ENCODE measurements around the gene DNAI2. TPM values are rescaled to one million over a fixed set of nuclear protein-coding genes. Genes with fewer than 3 reads are reported as not detected.
A peak's percentile ranks its signal among the peaks of the same experiment; 100 is the strongest.

Gene DNAI2
- total RNA-seq, 6 experiments from 2014 or later = not detected

DNA sequence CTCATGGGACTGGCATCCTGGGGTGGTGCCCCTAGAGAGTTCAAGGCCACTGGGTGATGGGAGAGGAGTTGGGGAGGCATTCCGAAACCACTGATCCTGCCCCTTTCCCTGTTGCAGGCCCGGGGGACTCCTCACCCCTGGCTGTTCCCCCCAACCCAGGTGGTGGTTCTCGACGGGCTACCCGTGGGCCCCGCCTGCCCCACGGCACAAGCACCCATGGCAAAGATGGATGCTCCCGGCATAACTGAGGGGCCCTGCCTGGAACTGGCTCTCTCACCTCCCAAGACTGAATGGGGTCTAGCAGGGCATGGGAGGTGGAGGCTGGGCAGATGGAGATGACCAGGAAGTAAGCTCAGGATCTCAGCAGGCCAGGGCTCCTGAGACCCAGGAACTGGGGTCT is 81.0 kb downstream of the DNAI2 start:
- ATAC-seq (no peak), DNase-seq (no peak)
- WGBS (ENCODE audit: insufficient coverage, low coverage, low lambda C conversion rate, missing lambda C conversion rate) = no CpG with 5 or more reads among the region's 8 CpGs
- Histone ChIP-seq H3K4me1 (no peaks in the 10 kb centered on the region), H3K36me3 (no peaks in the 10 kb centered on the region), H3K9me3 (no peaks in the 10 kb centered on the region), H3K27me3 (peaks cover 0 to 19% of the 10 kb centered on the region in 2 donors), H3K27ac (no peak overlapping the region), H3K4me3 (no peak overlapping the region)
- TF ChIP-seq, protein P1, sequence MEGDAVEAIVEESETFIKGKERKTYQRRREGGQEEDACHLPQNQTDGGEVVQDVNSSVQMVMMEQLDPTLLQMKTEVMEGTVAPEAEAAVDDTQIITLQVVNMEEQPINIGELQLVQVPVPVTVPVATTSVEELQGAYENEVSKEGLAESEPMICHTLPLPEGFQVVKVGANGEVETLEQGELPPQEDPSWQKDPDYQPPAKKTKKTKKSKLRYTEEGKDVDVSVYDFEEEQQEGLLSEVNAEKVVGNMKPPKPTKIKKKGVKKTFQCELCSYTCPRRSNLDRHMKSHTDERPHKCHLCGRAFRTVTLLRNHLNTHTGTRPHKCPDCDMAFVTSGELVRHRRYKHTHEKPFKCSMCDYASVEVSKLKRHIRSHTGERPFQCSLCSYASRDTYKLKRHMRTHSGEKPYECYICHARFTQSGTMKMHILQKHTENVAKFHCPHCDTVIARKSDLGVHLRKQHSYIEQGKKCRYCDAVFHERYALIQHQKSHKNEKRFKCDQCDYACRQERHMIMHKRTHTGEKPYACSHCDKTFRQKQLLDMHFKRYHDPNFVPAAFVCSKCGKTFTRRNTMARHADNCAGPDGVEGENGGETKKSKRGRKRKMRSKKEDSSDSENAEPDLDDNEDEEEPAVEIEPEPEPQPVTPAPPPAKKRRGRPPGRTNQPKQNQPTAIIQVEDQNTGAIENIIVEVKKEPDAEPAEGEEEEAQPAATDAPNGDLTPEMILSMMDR (IDR thresholded peaks at IDR 0.05) = no peak
- no peak for TF ChIP-seq POLR2A (IDR thresholded peaks at IDR 0.05)
- intact Hi-C loops (cut with DNase I) = no loop called here

DNA sequence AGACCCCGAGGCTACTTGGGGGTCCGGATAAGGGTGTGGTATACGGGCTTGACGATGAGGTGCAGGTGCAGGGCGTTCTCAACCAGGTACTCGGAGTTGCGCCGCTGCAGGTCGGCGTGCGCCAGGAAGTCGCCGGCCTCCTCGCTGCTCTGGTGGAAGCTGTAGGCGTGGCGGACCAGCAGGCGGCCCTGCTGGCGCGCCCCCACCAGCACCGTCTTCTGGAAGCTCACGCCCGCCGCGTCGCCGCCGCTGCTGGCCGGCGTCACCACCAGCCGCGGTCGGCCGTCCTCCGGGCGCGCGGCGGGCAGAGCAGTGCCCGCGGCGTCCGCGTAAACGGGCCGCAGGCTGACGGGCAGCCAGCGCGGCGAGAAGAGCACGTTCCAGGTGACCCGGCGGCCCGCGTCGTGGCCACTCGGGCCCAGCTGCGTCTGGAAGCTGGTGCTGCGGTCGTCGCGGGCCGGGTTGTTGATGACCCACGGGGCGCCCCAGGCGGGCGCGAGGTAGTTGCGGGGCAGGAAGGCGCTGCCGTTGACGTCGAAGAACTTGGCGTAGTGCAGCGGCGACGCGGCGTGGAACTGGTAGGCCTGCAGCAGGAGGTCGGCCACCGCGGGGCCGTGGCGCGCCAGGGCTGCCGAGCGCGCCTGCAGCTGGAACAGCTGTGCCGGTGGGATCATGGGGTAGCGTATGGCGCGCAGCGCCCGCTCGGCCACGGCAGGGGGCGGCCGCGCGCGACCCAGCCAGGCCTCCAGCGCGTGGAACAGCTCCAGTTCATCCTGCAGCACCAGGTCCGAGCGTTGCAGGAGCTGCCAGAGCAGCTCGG is 82.8 kb downstream of the DNAI2 start:
- Histone ChIP-seq H3K9me3 (no peaks in the 10 kb centered on the region), H3K36me3 (no peaks in the 10 kb centered on the region), H3K27ac (no peak overlapping the region), H3K4me3 (no peak overlapping the region), H3K27me3 (peaks cover 0 to 14% of the 10 kb centered on the region in 2 donors), H3K4me1 (no peaks in the 10 kb centered on the region)
- ATAC-seq (peak; percentile 15 to 43 (median 36)), DNase-seq (peak in 1 of 3 donors; percentile 42)
- 0% methylated on average over 13 of the region's 105 CpGs for WGBS (ENCODE audit: insufficient coverage, low coverage, low lambda C conversion rate, missing lambda C conversion rate)
- intact Hi-C loops (cut with DNase I) = no loop called here
- no peak for TF ChIP-seq POLR2A (IDR thresholded peaks at IDR 0.05)
- TF ChIP-seq, protein P1 (IDR thresholded peaks at IDR 0.05) = no peak

DNA sequence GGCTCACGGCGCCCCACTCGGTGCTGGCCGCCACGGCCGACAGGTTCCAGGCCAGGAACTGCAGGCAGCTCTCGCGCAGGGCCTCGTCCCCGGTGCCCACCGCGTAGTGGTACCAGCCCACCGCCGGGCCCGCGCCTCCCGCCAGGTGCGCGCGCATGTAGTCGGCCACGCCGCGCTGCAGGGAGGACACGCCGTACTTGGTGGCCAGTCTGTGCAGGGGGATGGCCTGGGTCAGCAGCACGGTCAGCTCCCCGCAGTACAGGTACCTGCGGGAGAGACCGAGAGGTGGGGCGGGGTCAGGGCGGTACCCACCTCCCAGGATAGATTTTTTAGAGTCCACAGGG is 83.4 kb downstream of the DNAI2 start:
- WGBS (ENCODE audit: insufficient coverage, low coverage, low lambda C conversion rate, missing lambda C conversion rate) = no CpG with 5 or more reads among the region's 32 CpGs
- Histone ChIP-seq H3K4me1 (no peaks in the 10 kb centered on the region), H3K27ac (no peak overlapping the region), H3K36me3 (no peaks in the 10 kb centered on the region), H3K9me3 (no peaks in the 10 kb centered on the region), H3K27me3 (peaks cover 0 to 8% of the 10 kb centered on the region in 2 donors), H3K4me3 (no peak overlapping the region)
- DNase-seq = no peak
- no peak for ATAC-seq
- TF ChIP-seq POLR2A (IDR thresholded peaks at IDR 0.05) = no peak
- TF ChIP-seq, protein P1 (IDR thresholded peaks at IDR 0.05) = no peak
- intact Hi-C loops (cut with DNase I) = no loop called here

DNA sequence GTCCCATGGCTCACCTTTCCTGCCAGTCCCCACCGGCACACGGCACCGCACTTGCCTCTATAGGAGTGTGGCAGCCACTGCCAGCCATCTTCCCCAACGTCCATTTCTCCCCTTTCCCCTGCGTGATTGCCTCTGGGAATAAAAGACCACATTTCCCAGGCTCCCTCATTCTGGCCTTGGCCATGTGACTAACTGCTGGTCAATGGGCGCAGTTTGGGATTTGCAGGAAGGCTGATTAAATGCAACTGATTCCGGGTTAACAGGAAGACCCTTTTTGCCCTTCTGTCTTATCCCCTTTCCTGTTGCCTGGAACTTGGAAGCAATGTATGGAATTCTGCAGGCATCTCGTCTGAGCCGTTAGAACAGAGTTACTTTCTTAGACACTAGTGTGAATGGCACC is 84.7 kb downstream of the DNAI2 start:
- H3K27ac ChIP-seq = no peak overlapping the region
- H3K9me3 ChIP-seq = no peaks in the 10 kb centered on the region
- TF ChIP-seq, protein P1 (IDR thresholded peaks at IDR 0.05) = no peak
- no peak for TF ChIP-seq POLR2A (IDR thresholded peaks at IDR 0.05)
- H3K27me3 ChIP-seq = peaks cover 0 to 8% of the 10 kb centered on the region in 2 donors
- ATAC-seq = no peak
- 57% methylated on average over 9 of the region's 9 CpGs for WGBS (ENCODE audit: insufficient coverage, low coverage, low lambda C conversion rate, missing lambda C conversion rate)
- no peaks in the 10 kb centered on the region for H3K4me1 ChIP-seq
- no peak overlapping the region for H3K4me3 ChIP-seq
- no peaks in the 10 kb centered on the region for H3K36me3 ChIP-seq
- intact Hi-C loops (cut with DNase I) = no loop called here
- no peak for DNase-seq
